Dendritic cell treated with granulocyte-macrophage colony-stimulating factor and Interleukin-4, amounts not matched to agents 40 ng/mL and 50 ng/mL, for 4 days (primary cell): ENCODE measurements around the gene SCLY.
"Not testable (repeated sequence)": the region's sequence is repeated elsewhere in the genome, so short reads cannot be mapped to it uniquely, and the experiment has no call there.

Experiments used
- H3K27ac Mint-ChIP-seq: one replicate; pipeline ENCODE4 v1.8.0; 2022; ENCODE audit warnings: mild to moderate bottlenecking, mixed read lengths
- H3K27me3 Mint-ChIP-seq: one replicate; pipeline ENCODE4 v1.8.0; 2022; ENCODE audit warnings: mild to moderate bottlenecking, mixed read lengths
- H3K36me3 Mint-ChIP-seq: one replicate; pipeline ENCODE4 v1.8.0; 2022; ENCODE audit warnings: low read depth, mixed read lengths
- H3K4me1 Mint-ChIP-seq: one replicate; pipeline ENCODE4 v1.8.0; 2022; ENCODE audit warnings: low read depth, mixed read lengths
- H3K4me3 Mint-ChIP-seq: one replicate; pipeline ENCODE4 v1.8.0; 2022; ENCODE audit warnings: mild to moderate bottlenecking, moderate library complexity, mixed read lengths
- H3K9me3 Mint-ChIP-seq: one replicate; pipeline ENCODE4 v1.8.0; 2022; ENCODE audit warnings: mixed read lengths
- intact Hi-C: fragments of 100-400 bp; cut with micrococcal nuclease; formaldehyde crosslinking; loops from one replicate; pipeline ENCODE4 v1.15.0; 2022

Gene SCLY

DNA sequence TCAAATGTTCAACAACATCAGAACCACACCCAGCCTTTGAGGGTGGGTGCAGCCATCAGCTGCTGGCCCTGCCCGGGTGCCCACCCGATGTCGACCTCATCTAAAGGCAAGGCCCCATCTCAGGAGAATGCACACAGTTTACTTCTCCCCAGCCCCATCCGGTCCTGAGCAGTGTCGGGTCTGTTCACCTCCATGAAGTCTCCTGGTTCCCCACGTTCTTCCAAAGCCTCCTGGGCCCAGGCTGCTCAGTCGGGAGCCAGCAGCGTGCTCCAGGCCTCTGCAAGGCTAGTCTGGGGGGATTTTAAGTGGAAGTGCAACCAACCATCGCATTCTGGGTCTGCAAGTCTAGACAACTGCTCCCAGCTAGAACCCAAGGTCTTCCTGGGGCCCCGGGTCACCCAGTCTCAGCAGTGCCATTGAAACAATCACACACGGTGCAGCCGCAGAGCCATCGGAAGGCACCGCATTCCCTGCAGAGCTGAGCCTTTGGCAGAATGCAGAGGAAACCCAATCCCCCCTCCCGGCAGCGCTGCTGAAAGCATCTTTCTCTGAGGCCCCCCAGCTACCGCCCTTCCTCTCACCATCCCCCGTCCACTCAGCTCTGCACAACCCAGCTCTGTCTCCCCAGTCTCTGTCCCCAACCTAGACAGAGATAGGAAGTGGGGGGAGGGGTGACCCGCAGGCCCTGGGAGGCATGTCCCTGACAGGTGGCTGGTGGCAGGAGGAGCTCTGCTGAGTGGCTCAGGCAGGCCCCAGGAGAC lies 47.8 kb downstream of the SCLY start:
- peaks cover 28% of the 10 kb centered on the region for H3K36me3 Mint-ChIP-seq
- H3K27ac Mint-ChIP-seq, result peak overlapping the region; percentile 67
- peaks cover 59% of the 10 kb centered on the region for H3K4me1 Mint-ChIP-seq
- H3K4me3 Mint-ChIP-seq, result no peak overlapping the region
- intact Hi-C loops, result no loop called here
- H3K27me3 Mint-ChIP-seq, result peaks cover 3% of the 10 kb centered on the region
- H3K9me3 Mint-ChIP-seq, result peaks cover 21% of the 10 kb centered on the region

DNA sequence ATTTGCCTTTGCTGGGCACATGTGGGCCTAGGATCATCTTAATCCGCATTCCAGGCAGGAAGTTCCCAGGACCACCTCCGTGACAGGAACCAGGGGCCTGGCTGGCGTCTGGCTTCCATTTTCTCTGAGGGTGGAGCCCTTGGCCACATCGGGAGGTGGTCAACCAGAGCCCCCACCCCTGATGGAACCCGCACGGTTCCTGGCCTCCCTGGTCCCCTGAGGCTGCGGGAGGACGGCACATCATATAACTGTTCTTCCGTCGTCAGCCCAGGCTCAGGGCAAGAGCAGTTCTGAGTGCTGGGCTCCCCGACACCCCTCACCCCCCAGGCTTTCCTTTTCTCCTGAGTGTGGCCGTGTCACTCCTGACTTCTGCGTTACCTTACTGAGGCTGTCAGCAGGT lies 52.8 kb downstream of the SCLY start:
- H3K4me3 Mint-ChIP-seq, result no peak overlapping the region
- intact Hi-C loops, result no loop called here
- H3K9me3 Mint-ChIP-seq, result peaks cover 21% of the 10 kb centered on the region
- peaks cover 12% of the 10 kb centered on the region for H3K4me1 Mint-ChIP-seq
- no peak overlapping the region for H3K27ac Mint-ChIP-seq
- H3K36me3 Mint-ChIP-seq, result peaks cover 23% of the 10 kb centered on the region
- H3K27me3 Mint-ChIP-seq, result peaks cover 21% of the 10 kb centered on the region

DNA sequence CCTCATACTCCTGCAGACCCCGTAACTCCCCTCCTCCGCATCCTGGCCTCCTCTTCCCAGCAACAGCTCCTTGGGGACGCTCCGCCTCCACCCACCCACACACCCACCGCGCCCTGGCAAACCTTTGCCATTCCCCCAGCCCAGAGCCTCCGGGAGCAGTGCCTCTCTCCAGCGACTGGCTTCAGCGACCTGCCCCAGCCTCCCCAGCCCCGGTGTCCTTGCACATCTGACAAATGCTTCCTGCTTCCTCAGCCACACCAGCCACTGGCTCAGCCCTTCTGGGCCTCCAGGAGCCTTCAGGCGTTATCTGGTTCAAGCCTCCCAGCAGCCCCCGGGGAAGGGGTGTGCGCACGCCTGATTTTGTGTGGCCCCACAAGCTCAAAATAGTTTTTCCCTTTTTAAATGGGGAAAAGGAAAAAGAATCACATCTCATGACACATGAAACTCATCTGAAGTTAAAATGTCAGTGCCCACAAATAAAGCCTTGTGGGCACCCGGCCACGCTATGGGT lies 53.6 kb downstream of the SCLY start:
- peaks cover 29% of the 10 kb centered on the region for H3K36me3 Mint-ChIP-seq
- H3K27ac Mint-ChIP-seq, result no peak overlapping the region
- H3K4me3 Mint-ChIP-seq, result no peak overlapping the region
- peaks cover 29% of the 10 kb centered on the region for H3K27me3 Mint-ChIP-seq
- H3K9me3 Mint-ChIP-seq, result peaks cover 21% of the 10 kb centered on the region
- intact Hi-C loops, result no loop called here
- H3K4me1 Mint-ChIP-seq, result peaks cover 4% of the 10 kb centered on the region

DNA sequence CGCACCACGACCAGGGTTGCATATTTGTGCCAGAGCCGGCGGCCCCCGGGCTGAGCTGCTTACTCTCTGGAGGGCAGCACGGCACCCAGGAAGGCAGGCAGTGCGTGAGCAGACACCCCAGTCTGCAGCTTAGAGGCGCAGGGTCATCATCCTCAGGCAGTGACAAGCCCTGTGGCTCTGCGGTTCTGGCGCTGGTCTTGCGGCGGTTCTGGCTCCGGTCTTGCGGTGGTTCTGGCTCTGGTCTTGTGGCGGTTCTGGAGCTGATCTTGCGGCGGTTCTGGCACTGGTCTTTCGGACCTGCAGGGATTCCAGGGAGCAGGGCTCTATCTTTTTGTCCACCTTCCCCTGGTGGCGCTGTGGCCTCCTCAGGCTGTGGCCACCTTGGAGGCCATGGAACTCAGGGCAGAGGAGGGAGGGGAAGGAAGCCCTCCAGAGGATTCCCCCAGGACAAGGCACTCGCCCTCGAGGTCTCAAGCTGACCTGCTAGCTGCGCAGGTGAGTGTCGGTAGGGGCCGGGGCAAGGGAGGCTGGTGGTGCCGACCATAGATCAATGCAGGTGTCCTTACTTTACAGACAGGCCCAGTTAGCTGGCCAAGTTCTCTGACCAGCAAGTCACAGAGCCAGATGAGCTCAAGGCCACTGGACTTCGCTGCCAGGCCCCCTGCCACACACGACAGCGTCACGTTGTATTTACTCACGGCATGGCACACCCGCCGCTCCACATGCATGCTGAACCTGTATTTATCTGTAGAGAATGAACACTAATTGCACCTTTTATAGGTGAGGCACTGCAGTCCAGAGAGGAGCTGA lies 54.3 kb downstream of the SCLY start:
- intact Hi-C loops, result no loop called here
- H3K4me1 Mint-ChIP-seq, result no peaks in the 10 kb centered on the region
- H3K4me3 Mint-ChIP-seq, result no peak overlapping the region
- peaks cover 32% of the 10 kb centered on the region for H3K27me3 Mint-ChIP-seq
- H3K27ac Mint-ChIP-seq, result no peak overlapping the region
- peaks cover 21% of the 10 kb centered on the region for H3K9me3 Mint-ChIP-seq
- peaks cover 32% of the 10 kb centered on the region for H3K36me3 Mint-ChIP-seq

DNA sequence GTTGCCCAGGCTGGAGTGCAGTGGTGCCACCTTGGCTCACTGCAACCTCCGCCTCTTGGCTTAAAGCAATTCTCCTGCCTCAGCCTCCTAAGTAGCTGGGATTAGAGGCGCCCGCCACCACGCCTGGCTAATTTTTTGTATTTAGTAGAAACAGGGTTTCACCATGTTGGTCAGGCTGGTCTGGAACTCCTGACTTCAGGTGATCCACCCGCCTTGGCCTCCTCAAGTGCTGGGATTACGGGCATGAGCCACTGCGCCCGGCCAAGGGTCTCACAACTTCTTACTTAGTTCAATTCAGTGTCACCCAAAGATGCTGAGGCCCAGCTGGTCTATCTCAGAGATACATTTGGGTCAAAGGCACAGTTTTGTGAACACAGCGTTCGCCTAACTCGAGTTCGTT lies 54.9 kb downstream of the SCLY start:
- Mint-ChIP-seq H3K36me3 (peaks cover 32% of the 10 kb centered on the region), H3K9me3 (peaks cover 21% of the 10 kb centered on the region), H3K27me3 (peaks cover 38% of the 10 kb centered on the region)
- H3K27ac Mint-ChIP-seq, intact Hi-C loops, H3K4me3 Mint-ChIP-seq, H3K4me1 Mint-ChIP-seq: not testable (repeated sequence)

DNA sequence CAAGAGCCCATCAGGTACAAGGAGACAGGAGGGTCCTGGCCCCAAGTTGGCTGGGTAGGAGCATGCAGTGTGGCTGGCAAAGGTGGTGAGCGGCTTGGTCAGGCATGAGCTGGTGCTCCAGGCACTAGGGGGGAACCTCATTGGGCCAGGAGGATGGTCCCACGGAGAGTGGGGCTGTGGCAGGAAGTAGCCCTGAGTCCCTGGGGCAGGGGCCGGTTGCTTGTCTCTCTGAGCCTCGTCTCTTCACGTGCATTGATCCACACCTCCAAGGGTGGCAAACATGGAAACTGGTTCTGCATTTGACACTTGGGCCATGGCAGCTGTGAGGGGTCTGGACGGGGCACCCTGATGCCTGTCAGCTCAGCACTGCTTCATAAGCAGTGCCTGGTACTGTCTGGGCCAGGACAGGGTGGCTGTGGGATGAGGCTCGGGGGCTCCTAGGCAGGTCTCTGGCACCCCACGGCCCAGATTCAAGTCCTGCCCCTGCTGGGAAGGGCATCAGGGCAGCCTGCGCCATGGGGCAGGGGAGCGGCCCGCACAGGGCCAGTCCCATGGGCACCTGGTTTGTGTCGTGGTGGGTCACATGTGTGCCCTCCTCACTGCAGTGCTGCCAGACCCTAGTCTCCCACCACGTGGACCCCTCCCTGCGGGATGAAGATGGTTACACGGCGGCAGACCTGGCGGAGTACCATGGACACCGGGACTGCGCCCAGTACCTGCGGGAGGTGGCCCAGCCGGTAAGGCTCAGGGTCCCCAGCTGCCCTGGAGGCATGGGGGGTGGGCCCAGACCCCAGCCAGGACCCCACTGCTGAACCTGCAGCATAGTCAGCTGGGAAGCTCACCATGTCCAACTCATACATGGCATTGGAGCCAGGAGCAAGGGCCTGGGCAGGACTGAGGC lies 55.7 kb downstream of the SCLY start:
- Mint-ChIP-seq H3K36me3 (peaks cover 32% of the 10 kb centered on the region), H3K27ac (no peak overlapping the region), H3K4me3 (no peak overlapping the region), H3K9me3 (peaks cover 15% of the 10 kb centered on the region), H3K27me3 (peaks cover 38% of the 10 kb centered on the region), H3K4me1 (no peaks in the 10 kb centered on the region)
- intact Hi-C loops, result no loop called here

DNA sequence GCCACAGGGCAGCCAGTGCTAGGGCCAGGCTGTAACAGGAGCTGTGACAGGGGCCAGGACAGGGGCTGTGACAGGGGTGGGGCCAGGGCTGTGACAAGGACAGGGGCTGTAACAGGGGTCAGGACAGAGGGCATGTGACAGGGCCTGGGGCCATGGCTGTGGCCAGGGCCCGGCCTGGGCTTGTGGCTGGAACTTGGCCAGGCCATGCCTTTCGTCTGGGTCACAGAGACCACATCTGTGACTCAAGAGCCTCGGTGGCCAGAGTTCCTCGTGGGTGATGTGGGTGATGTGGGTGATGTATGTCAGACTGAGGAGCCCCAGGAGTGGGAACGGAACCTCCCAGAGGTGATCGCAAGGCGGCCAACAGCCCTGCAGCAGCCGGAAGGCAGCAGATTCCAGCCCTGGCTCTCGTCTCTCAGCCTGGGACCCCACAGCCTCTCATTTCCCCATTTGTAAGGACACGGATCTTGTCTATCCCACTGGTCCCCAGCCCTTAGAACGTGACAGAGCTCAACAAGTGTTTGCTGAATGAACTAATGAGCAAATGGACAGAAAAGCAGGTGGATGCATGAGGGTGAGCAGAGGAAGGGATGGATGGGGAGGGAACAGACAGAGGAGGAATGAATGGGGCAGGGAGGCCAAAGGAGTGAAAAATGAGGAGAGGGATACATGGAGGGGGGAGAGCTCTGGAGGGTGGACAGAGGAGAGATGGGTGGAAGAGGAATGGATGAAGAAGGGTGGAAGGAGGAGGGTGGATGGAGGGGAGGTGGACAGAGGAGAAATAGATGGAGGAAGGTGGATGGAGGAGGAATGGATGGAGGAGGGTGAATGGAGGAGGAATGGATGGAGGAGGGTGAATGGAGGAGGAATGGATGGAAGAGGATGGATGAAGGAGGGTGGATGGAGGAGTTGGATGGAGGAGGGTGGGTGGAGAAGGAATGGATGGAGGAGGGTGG lies 56.7 kb downstream of the SCLY start:
- intact Hi-C loops, result no loop called here
- Mint-ChIP-seq H3K4me3 (no peak overlapping the region), H3K27me3 (peaks cover 38% of the 10 kb centered on the region), H3K36me3 (peaks cover 29% of the 10 kb centered on the region), H3K27ac (no peak overlapping the region), H3K9me3 (peaks cover 9% of the 10 kb centered on the region), H3K4me1 (no peaks in the 10 kb centered on the region)

DNA sequence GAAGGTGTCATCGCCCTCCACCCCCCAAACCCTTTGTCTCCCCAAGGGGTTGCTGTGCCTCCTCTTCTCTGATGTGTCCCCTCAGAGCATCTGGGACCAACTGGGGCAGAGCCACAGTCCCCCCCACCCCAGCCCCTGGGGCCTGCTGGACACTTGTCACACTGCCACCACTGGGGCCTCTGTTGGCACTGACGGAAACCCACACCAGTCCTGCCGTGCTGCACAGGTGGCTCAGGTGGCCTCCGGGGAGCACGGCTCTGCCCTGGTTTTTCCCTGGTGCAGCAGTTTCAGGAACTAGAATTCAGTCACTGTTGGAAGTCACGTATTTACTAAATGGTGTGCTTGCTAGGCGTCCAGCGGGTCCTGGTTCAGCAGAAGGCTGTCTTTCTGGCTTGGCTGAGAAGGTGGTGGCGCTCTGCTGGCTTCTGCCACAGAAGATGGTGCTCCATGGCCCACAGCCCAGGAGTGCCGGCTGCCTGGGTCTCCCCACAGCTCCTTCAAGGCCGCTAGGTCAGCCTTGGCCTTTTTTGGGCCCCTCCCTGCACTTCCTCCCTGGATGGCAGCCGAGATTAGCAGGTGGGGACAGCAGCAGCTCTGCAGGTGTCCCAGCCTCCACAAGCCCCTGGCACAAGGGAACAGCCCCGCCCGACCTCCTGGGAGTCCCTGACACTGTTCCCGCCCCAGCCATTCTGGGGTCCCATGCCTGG lies 59.1 kb downstream of the SCLY start:
- Mint-ChIP-seq H3K4me3 (no peak overlapping the region), H3K4me1 (no peaks in the 10 kb centered on the region), H3K27me3 (peaks cover 35% of the 10 kb centered on the region), H3K36me3 (peaks cover 8% of the 10 kb centered on the region), H3K9me3 (no peaks in the 10 kb centered on the region), H3K27ac (no peak overlapping the region)
- intact Hi-C loops, result no loop called here

DNA sequence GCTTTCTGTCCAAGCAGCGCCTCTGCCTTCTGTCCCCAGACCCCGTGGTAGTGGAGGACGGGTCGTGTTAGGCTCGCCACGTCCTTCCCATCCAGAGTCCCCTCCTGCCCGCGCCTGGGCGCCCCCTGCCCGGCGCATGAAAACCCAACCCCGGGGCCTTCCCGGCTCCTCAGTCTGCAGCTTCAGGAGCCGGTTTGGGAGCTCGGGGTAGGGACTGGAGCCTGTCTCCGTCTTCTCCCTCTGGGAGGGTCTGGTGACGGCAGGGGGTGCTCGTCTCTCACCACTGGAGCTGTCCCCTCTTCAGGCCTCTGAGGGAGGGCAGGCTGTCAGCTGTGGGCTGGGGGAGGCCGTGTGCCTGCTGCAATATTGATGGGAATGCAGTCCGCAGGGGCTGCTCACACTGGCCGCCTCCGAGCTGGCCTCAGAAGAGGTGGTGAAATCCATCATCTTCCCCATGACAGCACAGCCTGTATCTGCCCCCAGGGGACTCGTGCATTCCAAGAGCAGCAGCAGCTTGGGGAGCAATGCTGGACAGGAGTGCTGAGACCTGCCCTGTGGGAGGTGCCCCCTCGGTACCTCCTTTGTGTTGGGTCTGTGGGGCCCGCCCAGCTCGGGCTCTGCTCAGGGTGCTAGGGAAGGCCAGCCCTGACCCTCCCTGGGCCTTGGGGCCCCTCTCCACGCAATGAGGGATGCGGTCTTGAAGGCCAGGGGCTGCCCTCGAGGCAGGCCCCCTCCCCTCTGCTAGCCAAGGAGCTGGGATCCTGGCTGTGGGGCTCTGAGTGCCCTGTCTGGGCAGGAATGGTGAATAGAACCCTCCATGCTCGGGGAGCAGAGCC lies 59.9 kb downstream of the SCLY start:
- H3K36me3 Mint-ChIP-seq, result peaks cover 8% of the 10 kb centered on the region

DNA sequence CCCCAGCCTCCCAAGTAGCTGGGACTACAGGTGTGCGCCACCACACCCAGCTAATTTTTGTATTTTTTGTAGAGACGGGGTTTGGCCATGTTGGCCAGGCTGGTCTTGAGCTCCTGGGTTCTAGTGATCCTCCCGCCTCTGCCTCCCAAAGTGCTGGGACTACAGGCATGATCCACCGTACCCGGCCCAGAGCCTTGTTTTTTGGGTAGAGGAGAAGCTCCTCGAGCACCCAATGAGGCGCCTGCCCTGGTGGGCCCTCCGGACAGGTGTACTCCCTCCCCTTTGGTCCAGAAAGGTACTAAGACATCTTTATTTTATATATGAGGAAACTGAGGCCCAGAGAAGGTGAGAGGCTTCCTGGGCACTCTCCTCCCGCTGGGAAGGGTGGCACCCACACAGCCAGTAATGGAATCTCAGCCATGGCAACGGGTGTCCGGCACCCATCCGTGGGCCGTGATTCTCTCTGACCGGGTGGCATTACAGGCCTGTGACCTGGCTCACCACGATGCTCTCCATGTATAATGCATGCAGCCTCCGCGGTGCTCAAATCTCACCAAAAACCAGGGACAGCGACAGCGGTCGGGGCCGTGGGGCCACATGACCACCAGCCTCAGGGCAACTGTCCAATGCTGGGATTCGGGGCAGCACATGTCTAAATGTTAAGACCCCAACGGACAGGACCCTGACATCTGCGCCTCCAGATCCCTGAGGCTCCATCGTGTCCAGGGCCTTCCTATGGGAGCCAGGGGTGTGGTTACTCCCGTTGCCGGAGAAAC lies 60.9 kb downstream of the SCLY start:
- Mint-ChIP-seq H3K4me1 (no peaks in the 10 kb centered on the region), H3K4me3 (no peak overlapping the region), H3K36me3 (peaks cover 8% of the 10 kb centered on the region), H3K27me3 (peaks cover 35% of the 10 kb centered on the region), H3K27ac (no peak overlapping the region), H3K9me3 (no peaks in the 10 kb centered on the region)
- intact Hi-C loops, result no loop called here

More for the DNA sequence above, 59.9 kb downstream of the SCLY start:
- Mint-ChIP-seq H3K9me3 (no peaks in the 10 kb centered on the region), H3K4me3 (no peak overlapping the region), H3K27me3 (peaks cover 35% of the 10 kb centered on the region), H3K27ac (no peak overlapping the region), H3K4me1 (no peaks in the 10 kb centered on the region)
- intact Hi-C loops, result no loop called here
